Large intestine (tissue), 3 donors: Measurements from ENCODE around the gene ITGB8. TPM values are rescaled to one million over a fixed set of nuclear protein-coding genes. Genes with fewer than 3 reads are reported as not detected.
"Not testable (repeated sequence)": the region's sequence is repeated elsewhere in the genome, so short reads cannot be mapped to it uniquely, and the experiment has no call there.

ENCODE experiments used
- DNase-seq, 2 donors: peaks; one replicate each; pipeline versions ENCODE4 v3.0.0 to v3.0.0-alpha.2; 2013
- H3K27ac ChIP-seq: one replicate; pipeline ENCODE4 v1.5.1; 2013; ENCODE audit warnings: low read length
- H3K27me3 ChIP-seq: 2 replicates; pipeline ENCODE4 v1.6.1; 2013; ENCODE audit warnings: low read length; ENCODE audit not compliant: control insufficient read depth, insufficient read depth
- H3K36me3 ChIP-seq: 2 replicates; pipeline ENCODE4 v1.6.1; 2013; ENCODE audit warnings: low read length; ENCODE audit not compliant: control insufficient read depth, insufficient read depth
- H3K4me1 ChIP-seq: one replicate; pipeline ENCODE4 v1.6.1; 2013; ENCODE audit warnings: low read length; ENCODE audit not compliant: control insufficient read depth, insufficient read depth
- H3K4me3 ChIP-seq: one replicate; pipeline ENCODE4 v1.5.1; 2013; ENCODE audit warnings: low read length
- H3K9me3 ChIP-seq: one replicate; pipeline ENCODE4 v1.6.1; 2013; ENCODE audit warnings: mild to moderate bottlenecking, low read depth, low read length, moderate library complexity; ENCODE audit not compliant: control insufficient read depth
- WGBS: methylation state at CpG from one replicate; pipeline ENCODE4 v1.1.5; 2013; ENCODE audit warnings: low lambda C conversion rate; ENCODE audit not compliant: insufficient coverage; 5-methylcytosine and 5-hydroxymethylcytosine counted together
- polyA plus RNA-seq: library from polyadenylated mRNA; unstranded; fragments of 120-200 nt; gene quantifications from one replicate; pipeline ENCODE4 v1.2.1, GENCODE V29; 2013

ITGB8 gene
- polyA plus RNA-seq, 1 donor: 26.8 TPM

- Histone ChIP-seq H3K9me3 (peaks cover 5% of the 10 kb centered on the region), H3K27me3 (no peaks in the 10 kb centered on the region), H3K4me1 (peaks cover 2% of the 10 kb centered on the region), H3K36me3 (no peaks in the 10 kb centered on the region), H3K4me3 (no peak overlapping the region), H3K27ac (no peak overlapping the region)
- peak in 1 of 2 donors; percentile 34 for DNase-seq
- WGBS: 72% methylated on average over 3 of the region's 3 CpGs
These were observed 34.3 kb upstream of the ITGB8 start for GRCh38 chr7:20296444-20296843.

DNA sequence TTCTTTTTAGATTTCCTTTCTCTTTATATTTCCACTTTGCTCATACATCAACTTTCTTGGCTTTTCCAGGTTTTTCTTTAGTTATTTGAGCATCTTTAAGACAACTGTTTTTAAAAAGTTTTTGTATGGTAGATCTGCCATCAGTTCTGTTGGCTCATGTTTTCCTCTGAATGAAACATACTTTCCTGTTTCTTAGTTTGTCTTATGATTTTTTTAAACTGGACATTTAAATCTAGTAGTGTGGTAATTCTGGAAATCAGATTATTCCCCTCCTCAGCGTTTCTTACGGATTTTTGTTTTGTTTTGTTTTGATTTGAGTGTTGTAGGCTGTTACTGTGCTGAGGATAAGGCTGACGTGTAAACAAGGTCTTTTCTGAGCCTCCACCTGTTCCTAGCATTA lies 33.8 kb upstream of the ITGB8 start:
- WGBS: 73% methylated on average over 3 of the region's 3 CpGs
- Histone ChIP-seq H3K27ac (no peak overlapping the region), H3K27me3 (no peaks in the 10 kb centered on the region), H3K4me1 (peaks cover 2% of the 10 kb centered on the region), H3K9me3 (peaks cover 5% of the 10 kb centered on the region), H3K36me3 (no peaks in the 10 kb centered on the region), H3K4me3 (no peak overlapping the region)
- no peak for DNase-seq

GRCh38 chr7:20298486-20298901 lies 32.2 kb upstream of the ITGB8 start:
- no peak for DNase-seq
- Histone ChIP-seq H3K27ac (no peak overlapping the region), H3K27me3 (no peaks in the 10 kb centered on the region), H3K36me3 (no peaks in the 10 kb centered on the region), H3K9me3 (peaks cover 5% of the 10 kb centered on the region), H3K4me1 (peaks cover 6% of the 10 kb centered on the region), H3K4me3 (no peak overlapping the region)
- no CpG with 5 or more reads among the region's 1 CpG for WGBS

DNA sequence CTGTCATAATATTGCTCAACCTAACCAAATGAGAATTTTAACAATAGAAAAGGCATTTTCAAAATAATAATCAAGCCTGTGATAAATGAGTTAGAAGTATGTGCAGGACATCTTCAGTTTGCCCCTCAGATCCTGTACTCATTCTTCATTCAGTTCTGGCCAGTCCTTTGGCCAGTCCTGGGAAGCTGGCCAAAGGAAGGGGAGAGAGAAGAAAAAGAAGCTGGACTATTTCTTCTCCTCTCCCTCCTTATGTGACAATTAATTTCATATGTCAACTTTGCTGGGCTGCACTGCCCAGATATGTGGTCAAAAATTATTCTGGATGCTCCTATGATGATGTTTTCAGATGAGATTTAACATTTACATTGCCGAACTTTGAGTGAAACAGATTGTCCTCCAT lies 31.6 kb upstream of the ITGB8 start:
- Histone ChIP-seq H3K9me3 (peaks cover 5% of the 10 kb centered on the region), H3K4me1 (peaks cover 13% of the 10 kb centered on the region), H3K4me3 (no peak overlapping the region), H3K27me3 (no peaks in the 10 kb centered on the region), H3K27ac (no peak overlapping the region), H3K36me3 (no peaks in the 10 kb centered on the region)
- WGBS: no CpG with 5 or more reads among the region's 1 CpG
- no peak for DNase-seq

GRCh38 chr7:20299647-20300312 lies 30.9 kb upstream of the ITGB8 start:
- no peaks in the 10 kb centered on the region for H3K27me3 ChIP-seq
- peaks cover 4% of the 10 kb centered on the region for H3K9me3 ChIP-seq
- H3K27ac ChIP-seq: peak overlapping the region; percentile 5
- H3K4me3 ChIP-seq: no peak overlapping the region
- no peaks in the 10 kb centered on the region for H3K36me3 ChIP-seq
- peak in 1 of 2 donors; percentile 56 for DNase-seq
- WGBS: no CpG with 5 or more reads among the region's 6 CpGs
- peaks cover 15% of the 10 kb centered on the region for H3K4me1 ChIP-seq

DNA sequence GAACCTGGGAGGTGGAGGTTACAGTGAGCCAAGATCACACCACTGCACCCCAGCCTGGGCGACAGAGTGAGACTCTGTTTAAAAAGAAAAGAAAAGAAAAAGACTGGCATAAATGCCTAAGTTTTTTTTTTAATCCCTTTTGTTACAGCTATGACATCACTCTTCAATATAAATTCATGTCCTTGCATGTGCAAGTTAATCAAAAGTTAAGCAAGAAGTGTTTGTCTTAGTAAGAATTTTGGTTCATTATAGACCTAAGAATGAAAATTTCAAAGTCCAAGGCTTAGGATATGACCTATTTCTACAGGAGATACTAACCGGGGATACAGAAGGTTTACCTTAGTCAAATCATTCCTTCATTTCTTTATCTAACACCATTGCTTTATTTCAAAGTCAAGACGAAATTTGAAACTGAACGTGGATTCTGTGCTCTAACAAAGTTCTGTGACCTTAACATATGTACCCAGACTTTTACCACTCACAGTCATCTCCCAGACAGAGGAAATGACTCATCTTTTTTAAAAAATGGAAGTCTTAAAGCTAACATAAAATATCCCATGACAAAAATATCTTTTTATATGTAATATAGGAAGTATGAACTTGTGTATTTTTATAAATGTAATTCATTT lies 29.3 kb upstream of the ITGB8 start:
- Histone ChIP-seq H3K27me3 (no peaks in the 10 kb centered on the region), H3K4me3 (no peak overlapping the region), H3K9me3 (no peaks in the 10 kb centered on the region), H3K36me3 (no peaks in the 10 kb centered on the region), H3K27ac (no peak overlapping the region), H3K4me1 (peaks cover 22% of the 10 kb centered on the region)
- DNase-seq: no peak
- 63% methylated on average over 1 of the region's 4 CpGs for WGBS

GRCh38 chr7:20302300-20302699 lies 28.4 kb upstream of the ITGB8 start:
- WGBS: no CpG with 5 or more reads among the region's 16 CpGs
- H3K27ac ChIP-seq, DNase-seq, H3K27me3 ChIP-seq, H3K9me3 ChIP-seq, H3K4me3 ChIP-seq, H3K36me3 ChIP-seq: not testable (repeated sequence)
- H3K4me1 ChIP-seq: peaks cover 29% of the 10 kb centered on the region

DNA sequence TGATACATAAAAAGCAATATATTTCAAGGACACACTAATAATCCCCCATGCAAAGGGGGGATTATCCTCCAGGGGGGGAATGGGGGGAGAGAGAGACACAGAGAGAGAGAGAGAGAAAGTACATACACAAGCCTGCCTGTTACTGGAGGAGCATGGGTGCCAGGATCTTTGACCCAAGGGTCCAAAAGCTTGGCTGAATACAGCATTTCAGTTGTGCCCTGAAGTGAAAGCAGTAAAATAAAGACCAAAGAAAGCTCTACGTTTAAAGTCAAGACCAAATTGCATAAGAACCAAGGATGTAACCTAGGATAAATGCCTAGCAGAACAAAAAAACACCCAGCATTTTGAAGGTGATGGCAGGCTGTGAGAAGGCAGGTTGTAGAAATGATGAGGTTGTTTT lies 27.8 kb upstream of the ITGB8 start:
- Histone ChIP-seq H3K4me3 (no peak overlapping the region), H3K27ac (peak overlapping the region; percentile 79), H3K9me3 (no peaks in the 10 kb centered on the region), H3K36me3 (no peaks in the 10 kb centered on the region), H3K4me1 (peaks cover 33% of the 10 kb centered on the region), H3K27me3 (no peaks in the 10 kb centered on the region)
- 13% methylated on average over 1 of the region's 1 CpG for WGBS
- DNase-seq: peak; percentile 74 to 91

DNA sequence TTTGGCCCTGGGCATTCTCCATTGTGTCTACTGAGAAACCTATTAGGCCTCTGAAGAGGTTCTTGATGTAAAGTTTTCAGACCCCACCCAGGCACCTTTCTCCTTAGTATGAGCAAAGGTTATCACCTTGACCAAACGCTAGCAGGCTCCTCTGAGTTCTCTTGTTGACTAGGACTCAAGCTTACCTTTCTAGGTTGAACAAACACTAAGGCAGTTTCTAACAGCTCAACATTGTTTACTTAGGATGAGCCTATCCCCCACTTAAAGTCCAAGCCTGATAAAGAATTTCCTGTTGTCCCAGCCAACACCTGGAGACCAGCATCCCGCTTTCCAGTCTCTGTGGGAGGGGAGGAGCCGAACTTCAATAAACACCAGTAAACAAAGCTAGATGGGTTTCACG lies 26.3 kb upstream of the ITGB8 start:
- Histone ChIP-seq H3K9me3 (no peaks in the 10 kb centered on the region), H3K27ac (peak overlapping the region; percentile 79), H3K36me3 (no peaks in the 10 kb centered on the region), H3K27me3 (no peaks in the 10 kb centered on the region), H3K4me3 (no peak overlapping the region), H3K4me1 (peaks cover 37% of the 10 kb centered on the region)
- DNase-seq: peak; percentile 64 to 88
- 20% methylated on average over 1 of the region's 4 CpGs for WGBS

GRCh38 chr7:20305726-20306125 lies 25.0 kb upstream of the ITGB8 start:
- H3K27me3 ChIP-seq: no peaks in the 10 kb centered on the region
- no peak overlapping the region for H3K4me3 ChIP-seq
- no peaks in the 10 kb centered on the region for H3K9me3 ChIP-seq
- H3K36me3 ChIP-seq: no peaks in the 10 kb centered on the region
- H3K4me1 ChIP-seq: peaks cover 37% of the 10 kb centered on the region
- DNase-seq: no peak
- peak overlapping the region; percentile 27 for H3K27ac ChIP-seq
- WGBS: 100% methylated on average over 1 of the region's 1 CpG
